B cell (primary cell): Measurements from ENCODE around the gene MYLK2. TPM values are rescaled to one million over a fixed set of nuclear protein-coding genes. Genes with fewer than 3 reads are reported as not detected.

Experiments used
- ATAC-seq: fragments of 200-7000 bp; cut with Tn5 transposase; one replicate; pipeline ENCODE4 v1.10.0; 2021; ENCODE audit warnings: low read depth, mild to moderate bottlenecking, moderate number of reproducible peaks, moderate library complexity
- CTCF ChIA-PET: fragments of 350-600 bp; sonication (Branson Sonifier 250); formaldehyde crosslinking; loops from one replicate; lab custom pipeline; 2021; ENCODE audit warnings: antibody characterized with exemption, inconsistent platforms; lab: Charles Lee
- POLR2A ChIA-PET: fragments of 350-600 bp; sonication (Branson Sonifier 250); formaldehyde crosslinking; loops from one replicate; lab custom pipeline; 2021; ENCODE audit warnings: antibody characterized with exemption; lab: Charles Lee
- DNase-seq: peaks from one replicate; pipeline ENCODE4 v3.0.0; 2013
- H2AFZ ChIP-seq: 2 replicates; pipeline ENCODE4 v1.6.1; 2012; ENCODE audit warnings: mild to moderate bottlenecking, low read depth, low read length; ENCODE audit not compliant: insufficient read depth, poor library complexity, severe bottlenecking
- H3K27ac ChIP-seq, 2 donors: 1 replicate in 1 of 2; 2 replicates in 1 of 2; pipeline ENCODE4 v1.5.1; 2012 to 2013; ENCODE audit warnings: low read length in 2 of 2, mild to moderate bottlenecking in 2 of 2, moderate library complexity in 1 of 2
- H3K27me3 ChIP-seq, 4 experiments: fragments of 200-600 bp in 1 of 4; sonication (generic) in 1 of 4; replicated peaks in 1 of 4; 1 replicate in 2 of 4; 2 replicates in 2 of 4; pipeline versions ENCODE4 v1.6.1 to v1.7.0; 2013 to 2016; ENCODE audit warnings: low read length in 3 of 4, mild to moderate bottlenecking in 2 of 4, mixed read lengths in 1 of 4, moderate library complexity in 1 of 4; ENCODE audit not compliant: insufficient read depth in 4 of 4, control insufficient read depth in 3 of 4; ENCODE audit errors: control extremely low read depth in 1 of 4
- H3K36me3 ChIP-seq, 2 experiments: replicated peaks in 1 of 2; 1 replicate in 1 of 2; 2 replicates in 1 of 2; pipeline versions ENCODE4 v1.6.1 to v1.7.1; 2013; ENCODE audit warnings: low read length in 1 of 2; ENCODE audit not compliant: insufficient read depth in 2 of 2, control insufficient read depth in 1 of 2; ENCODE audit errors: control extremely low read depth in 1 of 2, extremely low read depth in 1 of 2
- H3K4me1 ChIP-seq, 2 donors: fragments of 200-600 bp in 1 of 2; sonication (generic) in 1 of 2; 1 replicate in 1 of 2; 2 replicates in 1 of 2; pipeline versions ENCODE4 v1.5.1 to v1.6.1; 2013 to 2017; ENCODE audit warnings: low read length in 2 of 2; ENCODE audit not compliant: control insufficient read depth in 2 of 2, insufficient read depth in 2 of 2
- H3K4me2 ChIP-seq: replicated peaks from 2 replicates; pipeline ENCODE3; 2012; ENCODE audit warnings: mild to moderate bottlenecking, low read depth, low read length; ENCODE audit not compliant: poor library complexity, severe bottlenecking
- H3K4me3 ChIP-seq, 5 experiments: fragments of 200-600 bp in 1 of 5; sonication (generic) in 1 of 5; 1 replicate in 3 of 5; 2 replicates in 2 of 5; pipeline versions ENCODE4 v1.5.1 to v1.7.0; 2011 to 2016; ENCODE audit warnings: low read length in 4 of 5, mild to moderate bottlenecking in 4 of 5, low read depth in 2 of 5, control low read depth in 1 of 5, moderate library complexity in 1 of 5; ENCODE audit not compliant: insufficient read depth in 1 of 5; ENCODE audit errors: control extremely low read depth in 1 of 5, extremely low read depth in 1 of 5
- H3K79me2 ChIP-seq: fragments of 200-600 bp; sonication (generic); one replicate; pipeline ENCODE4 v1.6.0; 2016; ENCODE audit warnings: low read length; ENCODE audit not compliant: control insufficient read depth, insufficient read depth
- H3K9ac ChIP-seq: fragments of 200-600 bp; sonication (generic); 2 replicates; pipeline ENCODE4 v1.6.1; 2017; ENCODE audit warnings: mild to moderate bottlenecking, low read length, moderate library complexity
- H3K9me3 ChIP-seq, 3 donors: one replicate each; pipeline versions ENCODE4 v1.6.1 to v1.7.1; 2013; ENCODE audit warnings: low read length in 2 of 3; ENCODE audit not compliant: control insufficient read depth in 2 of 3, insufficient read depth in 1 of 3; ENCODE audit errors: control extremely low read depth in 1 of 3
- H4K20me1 ChIP-seq: 2 replicates; pipeline ENCODE4 v1.6.0; 2012; ENCODE audit warnings: mild to moderate bottlenecking, low read length; ENCODE audit not compliant: insufficient read depth, control insufficient read depth, poor library complexity, severe bottlenecking
- H3K27ac Mint-ChIP-seq: one replicate; pipeline ENCODE4 v1.8.0; 2021; ENCODE audit warnings: mixed read lengths
- H3K27me3 Mint-ChIP-seq: one replicate; pipeline ENCODE4 v1.8.0; 2021; ENCODE audit warnings: mixed read lengths
- H3K4me1 Mint-ChIP-seq: one replicate; pipeline ENCODE4 v1.8.0; 2021; ENCODE audit warnings: mixed read lengths
- H3K4me3 Mint-ChIP-seq: one replicate; pipeline ENCODE4 v1.8.0; 2021; ENCODE audit warnings: mixed read lengths
- H3K9me3 Mint-ChIP-seq: one replicate; pipeline ENCODE4 v1.8.0; 2022; ENCODE audit warnings: mixed read lengths; ENCODE audit not compliant: insufficient read depth
- CTCF ChIP-seq: fragments of 200-600 bp; IDR thresholded peaks from one replicate; pipeline ENCODE4 v1.8.0; 2022; ENCODE audit warnings: antibody characterized with exemption, mild to moderate bottlenecking
- EZH2 ChIP-seq: IDR thresholded peaks from 2 replicates; pipeline ENCODE4 v1.6.1; 2012; ENCODE audit warnings: borderline replicate concordance, low read depth, mild to moderate bottlenecking, moderate library complexity, low read length; ENCODE audit not compliant: insufficient read depth, poor library complexity, severe bottlenecking
- WGBS: methylation state at CpG from one replicate; pipeline ENCODE4 v1.1.5; 2013; ENCODE audit warnings: missing lambda C conversion rate; ENCODE audit not compliant: insufficient coverage; 5-methylcytosine and 5-hydroxymethylcytosine counted together
- intact Hi-C: fragments of 100-400 bp; cut with micrococcal nuclease; formaldehyde crosslinking; loops from one replicate; pipeline ENCODE4 v1.10.0; 2022
- polyA plus RNA-seq: library from polyadenylated mRNA; depleted of rRNA; stranded (reverse); fragments of >200 nt; gene quantifications from 2 replicates; pipeline ENCODE4 v1.2.3, GENCODE V29; 2012
- total RNA-seq, 2 donors: library from RNA; stranded (reverse); fragments of 120-200 nt in 1 of 2; gene quantifications; 1 replicate in 1 of 2; 2 replicates in 1 of 2; pipeline versions ENCODE4 v1.2.3 to v1.2.4, GENCODE V29; 2013 to 2022

The MYLK2 gene
- total and polyA plus RNA-seq, 2 donors (not counting 1 experiment from before 2014, with no cell fraction given) = not detected

GRCh38 chr20:31842471-31843157 is 23.5 kb downstream of the MYLK2 start:
- no peak overlapping the region for H3K4me2 ChIP-seq
- no peak overlapping the region for H3K9ac ChIP-seq
- 89% methylated on average over 6 of the region's 12 CpGs for WGBS
- no peaks in the 10 kb centered on the region for H3K9me3 Mint-ChIP-seq
- DNase-seq (no peak), ATAC-seq (no peak)
- H2AFZ ChIP-seq = no peak overlapping the region
- H3K36me3 ChIP-seq = no peaks in the 10 kb centered on the region
- no peak overlapping the region for H3K27ac Mint-ChIP-seq
- peaks cover 0 to 3% (median 0%) of the 10 kb centered on the region in 4 experiments for H3K27me3 ChIP-seq
- no peak overlapping the region for H3K27ac ChIP-seq
- no peaks in the 10 kb centered on the region for H3K9me3 ChIP-seq
- intact Hi-C loops = no loop called here
- H3K4me1 Mint-ChIP-seq = peaks cover 8% of the 10 kb centered on the region
- no peaks in the 10 kb centered on the region for H3K27me3 Mint-ChIP-seq
- TF ChIP-seq EZH2 = no peak
- no peak for TF ChIP-seq CTCF
- H3K79me2 ChIP-seq = no peaks in the 10 kb centered on the region
- ChIA-PET CTCF (no interaction called here), POLR2A (no interaction called here)
- H4K20me1 ChIP-seq = no peaks in the 10 kb centered on the region
- no peak overlapping the region for H3K4me3 ChIP-seq
- peaks cover 0 to 6% of the 10 kb centered on the region in 2 donors for H3K4me1 ChIP-seq
- no peak overlapping the region for H3K4me3 Mint-ChIP-seq

GRCh38 chr20:31843288-31843687 is 24.1 kb downstream of the MYLK2 start:
- intact Hi-C loops = no loop called here
- ChIA-PET POLR2A (no interaction called here), CTCF (no interaction called here)
- no peaks in the 10 kb centered on the region for H3K36me3 ChIP-seq
- no peak overlapping the region for H3K4me2 ChIP-seq
- H3K9ac ChIP-seq = no peak overlapping the region
- peaks cover 0 to 6% of the 10 kb centered on the region in 2 donors for H3K4me1 ChIP-seq
- H3K27ac Mint-ChIP-seq = no peak overlapping the region
- WGBS = 92% methylated on average over 6 of the region's 6 CpGs
- no peak for ATAC-seq
- H3K9me3 ChIP-seq = no peaks in the 10 kb centered on the region
- peaks cover 8% of the 10 kb centered on the region for H3K4me1 Mint-ChIP-seq
- peaks cover 0 to 2% (median 0%) of the 10 kb centered on the region in 4 experiments for H3K27me3 ChIP-seq
- H3K27ac ChIP-seq = no peak overlapping the region
- TF ChIP-seq EZH2 (no peak), CTCF (no peak)
- no peaks in the 10 kb centered on the region for H3K9me3 Mint-ChIP-seq
- no peak overlapping the region for H3K4me3 Mint-ChIP-seq
- H4K20me1 ChIP-seq = no peaks in the 10 kb centered on the region
- no peaks in the 10 kb centered on the region for H3K27me3 Mint-ChIP-seq
- H3K79me2 ChIP-seq = no peaks in the 10 kb centered on the region
- no peak overlapping the region for H2AFZ ChIP-seq
- no peak for DNase-seq
- no peak overlapping the region for H3K4me3 ChIP-seq
